ENCODE results near the gene KNOP1. TPM values are rescaled to one million over a fixed set of nuclear protein-coding genes. Genes with fewer than 3 reads are reported as not detected.

KNOP1 gene
- total and polyA plus RNA-seq, 10 of the 15 experiments (the other 5 are each of a cell fraction or from before 2014, with no cell fraction given), result 13.8 to 47.2 (median 32.1) TPM

- Histone ChIP-seq H2AFZ (ENCODE audit: control insufficient read depth, low read depth, low read length) (no peak overlapping the region), H3K27ac (ENCODE audit: control insufficient read depth, insufficient read depth) (no peak overlapping the region), H3K79me2 (ENCODE audit: control insufficient read depth, insufficient read depth, low read length) (no peaks in the 10 kb centered on the region), H3K27me3 (replicated peaks in 1 of 2; ENCODE audit: control insufficient read depth in 2 of 2, insufficient read depth in 2 of 2, low read length in 1 of 2) (no peaks in the 10 kb centered on the region), H3K4me3 (no peak overlapping the region), H3K9ac (ENCODE audit: control insufficient read depth, insufficient read depth, low read length) (no peak overlapping the region), H3K36me3 (ENCODE audit: control insufficient read depth in 2 of 2, insufficient read depth in 2 of 2, low read length in 1 of 2) (peaks cover 5 to 8% of the 10 kb centered on the region in 2 experiments; a peak in 3 of 4 replicates), H3K4me2 (ENCODE audit: control insufficient read depth, insufficient read depth) (no peak overlapping the region), H3K9me3 (replicated peaks; ENCODE audit: control insufficient read depth, insufficient read depth, low read length) (no peaks in the 10 kb centered on the region), H4K20me1 (ENCODE audit: control insufficient read depth, insufficient read depth) (no peaks in the 10 kb centered on the region), H3K4me1 (ENCODE audit: control insufficient read depth, insufficient read depth, low read length) (no peaks in the 10 kb centered on the region)
- RAD21 ChIA-PET (ENCODE audit: unreplicated experiment), result interaction anchor here (1.4 kb wide), 1 partner anchor 205 kb away, joined by 3 read pairs; no protein-coding TSS in a partner anchor
- 79% methylated on average over 12 of the region's 12 CpGs for WGBS (ENCODE audit: insufficient coverage, insufficient replicate concordance, low lambda C conversion rate, missing lambda C conversion rate)
- intact Hi-C loops (cut with micrococcal nuclease; ENCODE audit: unreplicated experiment) (no loop called here), in situ Hi-C loops (cut with MboI) (no loop called here)
- ATAC-seq (no peak), DNase-seq (ENCODE audit: low read depth, low spot score) (no peak), FAIRE-seq (no peak)
- TF ChIP-seq SMARCA5 (IDR thresholded peaks at IDR 0.05), result no peak
- no peak for TF ChIP-seq WRNIP1 (IDR thresholded peaks at IDR 0.05; ENCODE audit: borderline replicate concordance, low read depth, low read length)
- no peak for TF ChIP-seq SUZ12 (IDR thresholded peaks at IDR 0.05; ENCODE audit: unreplicated experiment)
- no peak for TF ChIP-seq NR2C1 (IDR thresholded peaks at IDR 0.05)
- TF ChIP-seq USF1 (IDR thresholded peaks at IDR 0.05; ENCODE audit: borderline replicate concordance, extremely low read length, insufficient read depth, low read depth, low read length), result no peak
- no peak for TF ChIP-seq IKZF1 (conservative IDR thresholded peaks at IDR 0.05)
- no peak for TF ChIP-seq CBX3 (IDR thresholded peaks at IDR 0.05; ENCODE audit: borderline replicate concordance, low read depth)
- TF ChIP-seq E2F4 (IDR thresholded peaks at IDR 0.05; ENCODE audit: low read depth, low read length), result no peak
- no peak for TF ChIP-seq SKIL (IDR thresholded peaks at IDR 0.05; ENCODE audit: low read depth, poor library complexity, severe bottlenecking)
- no peak for TF ChIP-seq CREB1 (IDR thresholded peaks at IDR 0.05; ENCODE audit: low read depth)
- SMC1A ChIA-PET (ENCODE audit: uncharacterized antibody, unreplicated experiment), result interaction anchor here (0.9 kb wide), 1 partner anchor 43 kb away, joined by 3 read pairs; no protein-coding TSS in a partner anchor
- POLR2A ChIA-PET, result no interaction called here
- BruUV-seq (replicated peaks), result no TSS peak
- CTCF ChIA-PET, result interaction anchor here (1.1 kb wide), 2 partner anchors 53 to 205 kb away, joined by 3 to 4 read pairs; no protein-coding TSS in a partner anchor
These were observed 36.4 kb downstream of the KNOP1 start for GRCh38 chr16:19681637-19682036.

Measured in GM12878 (cell line).